ENCODE results near the gene ZIC4.

The ZIC4 gene

DNA sequence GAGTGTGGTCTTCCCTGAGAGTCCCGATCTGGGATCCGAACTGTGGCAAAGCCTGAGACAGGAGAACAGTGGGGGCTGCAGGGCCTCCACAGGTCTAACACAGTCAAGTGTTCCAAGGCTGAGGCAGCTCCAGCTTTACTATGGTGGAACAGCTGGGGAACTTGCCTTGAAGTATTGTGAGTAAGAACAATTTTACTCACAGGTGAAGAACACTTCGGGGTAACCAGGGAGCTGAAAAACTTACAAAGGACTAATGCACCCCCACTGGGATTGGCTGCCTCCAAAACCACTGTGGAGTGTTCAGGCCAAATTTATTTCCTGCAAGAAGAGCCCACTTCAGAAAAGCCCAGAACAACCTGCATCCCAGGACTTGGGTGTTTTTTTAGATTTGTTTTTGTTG, 25.4 kb downstream of the ZIC4 start:
- DNase-seq (ENCODE audit: low read depth, low spot score): no peak
- Histone ChIP-seq H3K36me3 (ENCODE audit: insufficient read depth, insufficient read length, low read length) (no peaks in the 10 kb centered on the region), H3K4me1 (ENCODE audit: insufficient read depth, insufficient read length) (peaks cover 5% of the 10 kb centered on the region), H3K4me3 (ENCODE audit: insufficient read length, low read depth) (no peak overlapping the region), H3K27me3 (ENCODE audit: insufficient read depth, insufficient read length) (peaks cover 98% of the 10 kb centered on the region), H3K9me3 (ENCODE audit: insufficient read depth, low read length) (no peaks in the 10 kb centered on the region), H3K9ac (ENCODE audit: insufficient read length, low read depth) (no peak overlapping the region)
- TF ChIP-seq SUZ12 (IDR thresholded peaks at IDR 0.05; ENCODE audit: extremely low read depth, insufficient read depth, insufficient read length): no peak
- no peak for TF ChIP-seq YY1 (IDR thresholded peaks at IDR 0.05; ENCODE audit: insufficient read depth, insufficient read length)
- TF ChIP-seq ZNF274 (IDR thresholded peaks at IDR 0.05; ENCODE audit: low read depth, low read length): no peak

DNA sequence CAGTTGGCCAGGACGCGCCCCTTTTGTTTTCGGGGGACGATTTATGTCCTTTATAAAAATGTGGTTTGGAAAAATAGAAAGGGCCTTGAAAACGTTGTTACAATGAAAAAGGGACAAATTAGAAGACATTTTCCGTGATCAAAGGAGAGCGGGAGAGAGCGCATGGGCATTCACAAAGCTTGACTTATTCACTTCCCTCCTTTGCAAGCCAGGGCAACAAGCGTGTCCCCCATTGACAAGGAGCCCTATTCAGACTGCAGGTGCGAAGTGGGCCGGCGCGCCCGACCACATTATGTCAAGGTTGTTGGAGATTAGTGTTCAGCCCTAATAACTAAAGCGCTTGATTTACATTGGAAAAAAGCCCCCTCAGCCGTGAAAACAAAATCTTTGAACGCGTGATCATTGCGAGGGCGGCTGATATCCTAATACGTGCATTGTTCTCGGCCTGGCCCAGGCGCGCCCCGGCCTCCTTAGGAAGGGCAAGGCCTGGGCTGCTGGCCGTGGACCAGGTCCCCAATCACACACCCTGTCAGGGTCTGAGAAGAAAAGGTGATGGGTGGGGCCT, 25.9 kb downstream of the ZIC4 start:
- H3K27me3 ChIP-seq (ENCODE audit: insufficient read depth, insufficient read length): peaks cover 98% of the 10 kb centered on the region
- no peaks in the 10 kb centered on the region for H3K36me3 ChIP-seq (ENCODE audit: insufficient read depth, insufficient read length, low read length)
- no peak for TF ChIP-seq ZNF274 (IDR thresholded peaks at IDR 0.05; ENCODE audit: low read depth, low read length)
- no peak for TF ChIP-seq YY1 (IDR thresholded peaks at IDR 0.05; ENCODE audit: insufficient read depth, insufficient read length)
- TF ChIP-seq SUZ12 (IDR thresholded peaks at IDR 0.05; ENCODE audit: extremely low read depth, insufficient read depth, insufficient read length): no peak
- H3K9ac ChIP-seq (ENCODE audit: insufficient read length, low read depth): no peak overlapping the region
- peaks cover 5% of the 10 kb centered on the region for H3K4me1 ChIP-seq (ENCODE audit: insufficient read depth, insufficient read length)
- H3K4me3 ChIP-seq (ENCODE audit: insufficient read length, low read depth): no peak overlapping the region
- no peak for DNase-seq (ENCODE audit: low read depth, low spot score)
- no peaks in the 10 kb centered on the region for H3K9me3 ChIP-seq (ENCODE audit: insufficient read depth, low read length)

DNA sequence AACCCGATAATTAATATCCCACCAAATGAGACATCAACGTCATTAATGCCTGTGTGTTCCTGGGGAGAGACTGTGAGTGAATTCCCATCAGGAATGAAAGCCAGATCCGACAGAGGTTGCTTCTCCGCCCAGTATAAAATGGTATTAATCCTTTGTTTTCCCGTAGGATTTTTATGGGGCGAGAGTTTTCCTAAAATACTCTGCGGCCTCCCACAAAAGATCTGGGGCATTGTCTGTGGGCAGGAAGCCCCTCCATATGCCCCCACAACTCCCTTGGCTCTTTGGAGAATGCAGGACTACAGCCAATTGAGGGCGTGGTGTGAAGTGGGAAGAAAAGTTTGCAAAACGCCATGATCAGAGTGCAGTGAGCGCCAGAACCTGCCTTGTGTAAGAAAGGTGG, 26.7 kb downstream of the ZIC4 start:
- no peaks in the 10 kb centered on the region for H3K36me3 ChIP-seq (ENCODE audit: insufficient read depth, insufficient read length, low read length)
- DNase-seq (ENCODE audit: low read depth, low spot score): no peak
- H3K4me3 ChIP-seq (ENCODE audit: insufficient read length, low read depth): no peak overlapping the region

DNA sequence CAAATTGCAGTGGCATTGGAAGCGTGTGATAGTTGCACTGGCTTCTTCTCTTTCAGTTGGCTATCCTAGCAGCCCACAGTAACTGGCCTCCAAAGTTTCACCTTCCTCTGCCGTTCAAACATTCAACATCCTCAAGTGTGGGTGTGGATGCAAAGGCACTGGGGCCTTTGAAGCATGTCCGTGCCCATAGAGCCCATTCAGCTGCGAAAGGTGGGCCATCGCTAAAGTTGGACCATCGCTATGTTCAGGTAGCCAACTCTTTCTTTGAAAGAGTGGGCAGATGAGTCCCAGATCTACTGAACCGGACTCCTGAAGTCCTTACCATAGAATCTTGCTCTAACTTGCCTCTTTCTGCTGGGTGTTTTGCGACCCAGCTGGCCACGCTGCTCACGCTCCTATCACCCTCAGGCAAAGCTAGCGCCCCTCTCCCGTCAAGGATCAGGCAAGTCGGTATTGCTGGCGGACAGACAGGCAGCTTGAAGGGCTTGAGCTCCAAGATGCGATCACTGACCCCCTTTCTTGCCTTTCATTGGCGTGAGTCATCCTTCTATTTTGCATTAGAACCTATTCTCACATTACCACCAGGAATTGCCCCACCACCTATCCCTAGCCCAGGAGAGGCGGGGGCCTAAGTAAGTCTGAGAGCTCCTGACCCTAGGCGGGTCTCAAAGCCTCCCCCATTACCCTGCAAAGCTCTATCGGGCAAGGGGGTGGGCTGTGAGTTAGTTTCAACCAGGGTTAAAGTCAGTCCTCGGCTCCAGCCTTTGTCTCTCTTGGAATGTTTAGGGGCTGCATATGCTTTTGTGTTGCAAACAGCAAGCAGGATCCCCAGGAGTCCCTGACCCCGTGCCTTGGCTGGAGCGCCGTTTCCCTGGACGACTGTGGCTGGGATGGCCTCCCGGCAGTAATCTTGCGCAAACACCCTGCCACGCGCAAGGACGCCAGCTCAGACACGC, 28.7 kb downstream of the ZIC4 start:
- Histone ChIP-seq H3K27me3 (ENCODE audit: insufficient read depth, insufficient read length) (peaks cover 98% of the 10 kb centered on the region), H3K4me3 (ENCODE audit: insufficient read length, low read depth) (peak overlapping the region; percentile 1), H3K36me3 (ENCODE audit: insufficient read depth, insufficient read length, low read length) (no peaks in the 10 kb centered on the region), H3K9ac (ENCODE audit: insufficient read length, low read depth) (no peak overlapping the region), H3K4me1 (ENCODE audit: insufficient read depth, insufficient read length) (peaks cover 5% of the 10 kb centered on the region), H3K9me3 (ENCODE audit: insufficient read depth, low read length) (no peaks in the 10 kb centered on the region)
- no peak for TF ChIP-seq YY1 (IDR thresholded peaks at IDR 0.05; ENCODE audit: insufficient read depth, insufficient read length)
- no peak for TF ChIP-seq ZNF274 (IDR thresholded peaks at IDR 0.05; ENCODE audit: low read depth, low read length)
- no peak for TF ChIP-seq SUZ12 (IDR thresholded peaks at IDR 0.05; ENCODE audit: extremely low read depth, insufficient read depth, insufficient read length)
- peak; percentile 92 for DNase-seq (ENCODE audit: low read depth, low spot score)

More for the DNA sequence above, 26.7 kb downstream of the ZIC4 start:
- Histone ChIP-seq H3K4me1 (ENCODE audit: insufficient read depth, insufficient read length) (peaks cover 5% of the 10 kb centered on the region), H3K9me3 (ENCODE audit: insufficient read depth, low read length) (no peaks in the 10 kb centered on the region), H3K9ac (ENCODE audit: insufficient read length, low read depth) (no peak overlapping the region), H3K27me3 (ENCODE audit: insufficient read depth, insufficient read length) (peaks cover 98% of the 10 kb centered on the region)
- no peak for TF ChIP-seq YY1 (IDR thresholded peaks at IDR 0.05; ENCODE audit: insufficient read depth, insufficient read length)
- no peak for TF ChIP-seq SUZ12 (IDR thresholded peaks at IDR 0.05; ENCODE audit: extremely low read depth, insufficient read depth, insufficient read length)
- no peak for TF ChIP-seq ZNF274 (IDR thresholded peaks at IDR 0.05; ENCODE audit: low read depth, low read length)

- TF ChIP-seq ZNF274 (IDR thresholded peaks at IDR 0.05; ENCODE audit: low read depth, low read length) (no peak), YY1 (IDR thresholded peaks at IDR 0.05; ENCODE audit: insufficient read depth, insufficient read length) (no peak), SUZ12 (IDR thresholded peaks at IDR 0.05; ENCODE audit: extremely low read depth, insufficient read depth, insufficient read length) (no peak)
- no peak for DNase-seq (ENCODE audit: low read depth, low spot score)
- no peaks in the 10 kb centered on the region for H3K9me3 ChIP-seq (ENCODE audit: insufficient read depth, low read length)
- peaks cover 5% of the 10 kb centered on the region for H3K4me1 ChIP-seq (ENCODE audit: insufficient read depth, insufficient read length)
- H3K36me3 ChIP-seq (ENCODE audit: insufficient read depth, insufficient read length, low read length): no peaks in the 10 kb centered on the region
- H3K27me3 ChIP-seq (ENCODE audit: insufficient read depth, insufficient read length): peaks cover 98% of the 10 kb centered on the region
- H3K4me3 ChIP-seq (ENCODE audit: insufficient read length, low read depth): no peak overlapping the region
- no peak overlapping the region for H3K9ac ChIP-seq (ENCODE audit: insufficient read length, low read depth)
Measured at GRCh38 chr3:147373301-147373700, 33.0 kb downstream of the ZIC4 start.

DNA sequence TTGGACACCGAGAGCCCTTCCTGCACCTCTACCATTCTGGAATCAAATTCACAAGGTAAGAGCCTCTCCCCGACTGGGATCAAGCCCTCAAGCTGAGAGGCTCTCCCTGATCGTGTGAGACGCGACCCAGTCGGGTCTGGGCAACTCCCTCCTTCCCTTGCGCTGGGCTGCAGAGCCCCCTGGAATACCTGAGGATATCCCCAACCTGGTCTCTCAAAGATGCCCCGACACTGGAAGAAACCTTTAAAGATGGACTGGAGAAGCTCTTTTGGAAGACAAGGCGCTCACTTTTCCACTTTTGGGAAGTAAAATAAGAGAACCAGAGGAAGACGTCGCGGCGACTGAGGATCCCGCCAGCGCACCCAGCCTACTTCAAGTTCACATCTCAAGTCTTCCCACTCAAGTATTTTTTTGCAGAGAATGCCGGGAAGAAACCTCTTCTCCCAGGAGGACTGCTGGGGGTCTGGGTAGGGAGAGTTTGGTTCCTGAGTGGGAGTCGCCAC, 33.8 kb downstream of the ZIC4 start:
- H3K27me3 ChIP-seq (ENCODE audit: insufficient read depth, insufficient read length): peaks cover 100% of the 10 kb centered on the region

DNA sequence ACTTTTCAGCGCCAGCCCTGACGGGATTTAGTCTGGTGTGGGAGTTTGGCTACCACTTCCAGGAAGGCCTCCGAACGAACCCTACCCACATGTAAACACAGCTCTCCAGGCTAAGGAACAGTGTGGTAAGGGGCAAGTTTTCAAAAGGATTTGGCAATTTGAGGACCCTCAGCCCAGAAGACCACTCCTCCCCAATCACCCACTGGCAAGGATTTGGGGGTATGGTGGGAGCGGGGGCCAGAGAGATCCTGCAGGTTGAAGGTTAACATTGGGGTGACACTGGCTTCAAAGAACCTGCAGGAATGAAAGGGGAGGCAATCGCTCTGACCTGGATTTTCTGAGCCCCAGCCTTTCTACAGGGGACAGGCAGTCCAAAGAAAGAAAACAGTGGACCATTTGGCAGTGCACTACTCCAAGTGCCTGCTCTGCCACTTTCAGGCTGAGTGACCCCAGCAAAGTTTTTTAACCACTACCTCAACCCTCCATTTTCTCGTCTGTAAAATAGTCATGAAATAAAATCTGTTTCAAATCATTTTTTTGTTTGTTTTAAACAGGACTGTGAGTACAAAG, 34.5 kb downstream of the ZIC4 start:
- Histone ChIP-seq H3K4me3 (ENCODE audit: insufficient read length, low read depth) (no peak overlapping the region), H3K27me3 (ENCODE audit: insufficient read depth, insufficient read length) (peaks cover 100% of the 10 kb centered on the region), H3K9ac (ENCODE audit: insufficient read length, low read depth) (no peak overlapping the region), H3K4me1 (ENCODE audit: insufficient read depth, insufficient read length) (no peaks in the 10 kb centered on the region), H3K36me3 (ENCODE audit: insufficient read depth, insufficient read length, low read length) (no peaks in the 10 kb centered on the region), H3K9me3 (ENCODE audit: insufficient read depth, low read length) (no peaks in the 10 kb centered on the region)
- no peak for TF ChIP-seq SUZ12 (IDR thresholded peaks at IDR 0.05; ENCODE audit: extremely low read depth, insufficient read depth, insufficient read length)
- TF ChIP-seq ZNF274 (IDR thresholded peaks at IDR 0.05; ENCODE audit: low read depth, low read length): no peak
- TF ChIP-seq YY1 (IDR thresholded peaks at IDR 0.05; ENCODE audit: insufficient read depth, insufficient read length): no peak
- no peak for DNase-seq (ENCODE audit: low read depth, low spot score)

More for the DNA sequence above, 33.8 kb downstream of the ZIC4 start:
- Histone ChIP-seq H3K36me3 (ENCODE audit: insufficient read depth, insufficient read length, low read length) (no peaks in the 10 kb centered on the region), H3K9me3 (ENCODE audit: insufficient read depth, low read length) (no peaks in the 10 kb centered on the region), H3K4me3 (ENCODE audit: insufficient read length, low read depth) (no peak overlapping the region), H3K9ac (ENCODE audit: insufficient read length, low read depth) (no peak overlapping the region), H3K4me1 (ENCODE audit: insufficient read depth, insufficient read length) (peaks cover 5% of the 10 kb centered on the region)
- TF ChIP-seq YY1 (IDR thresholded peaks at IDR 0.05; ENCODE audit: insufficient read depth, insufficient read length) (no peak), SUZ12 (IDR thresholded peaks at IDR 0.05; ENCODE audit: extremely low read depth, insufficient read depth, insufficient read length) (peak; percentile 44)
- no peak for DNase-seq (ENCODE audit: low read depth, low spot score)

Data from NT2/D1 (cell line).